ENCODE measurements around the gene PLEKHO1.
"Not testable (repeated sequence)": the region's sequence is repeated elsewhere in the genome, so short reads cannot be mapped to it uniquely, and the experiment has no call there.

The PLEKHO1 gene

GRCh38 chr1:150127868-150128267 is 21.8 kb upstream of the PLEKHO1 start:
- Mint-ChIP-seq H3K4me3 (no peak overlapping the region), H3K27me3 (ENCODE audit: low read depth) (no peaks in the 10 kb centered on the region), H3K9me3 (no peaks in the 10 kb centered on the region), H3K36me3 (ENCODE audit: low read depth) (peaks cover 20% of the 10 kb centered on the region), H3K4me1 (no peaks in the 10 kb centered on the region), H3K27ac (no peak overlapping the region)
- TF ChIP-seq, protein P1, sequence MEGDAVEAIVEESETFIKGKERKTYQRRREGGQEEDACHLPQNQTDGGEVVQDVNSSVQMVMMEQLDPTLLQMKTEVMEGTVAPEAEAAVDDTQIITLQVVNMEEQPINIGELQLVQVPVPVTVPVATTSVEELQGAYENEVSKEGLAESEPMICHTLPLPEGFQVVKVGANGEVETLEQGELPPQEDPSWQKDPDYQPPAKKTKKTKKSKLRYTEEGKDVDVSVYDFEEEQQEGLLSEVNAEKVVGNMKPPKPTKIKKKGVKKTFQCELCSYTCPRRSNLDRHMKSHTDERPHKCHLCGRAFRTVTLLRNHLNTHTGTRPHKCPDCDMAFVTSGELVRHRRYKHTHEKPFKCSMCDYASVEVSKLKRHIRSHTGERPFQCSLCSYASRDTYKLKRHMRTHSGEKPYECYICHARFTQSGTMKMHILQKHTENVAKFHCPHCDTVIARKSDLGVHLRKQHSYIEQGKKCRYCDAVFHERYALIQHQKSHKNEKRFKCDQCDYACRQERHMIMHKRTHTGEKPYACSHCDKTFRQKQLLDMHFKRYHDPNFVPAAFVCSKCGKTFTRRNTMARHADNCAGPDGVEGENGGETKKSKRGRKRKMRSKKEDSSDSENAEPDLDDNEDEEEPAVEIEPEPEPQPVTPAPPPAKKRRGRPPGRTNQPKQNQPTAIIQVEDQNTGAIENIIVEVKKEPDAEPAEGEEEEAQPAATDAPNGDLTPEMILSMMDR (IDR thresholded peaks at IDR 0.05; ENCODE audit: unreplicated experiment in 3 of 3) = no peak

- H3K4me3 Mint-ChIP-seq = no peak overlapping the region
- H3K27me3 Mint-ChIP-seq (ENCODE audit: low read depth) = no peaks in the 10 kb centered on the region
- H3K36me3 Mint-ChIP-seq (ENCODE audit: low read depth) = peaks cover 17% of the 10 kb centered on the region
- TF ChIP-seq, protein P1 (IDR thresholded peaks at IDR 0.05; ENCODE audit: unreplicated experiment in 3 of 3) = no peak
- H3K9me3 Mint-ChIP-seq = no peaks in the 10 kb centered on the region
- H3K27ac Mint-ChIP-seq = no peak overlapping the region
- no peaks in the 10 kb centered on the region for H3K4me1 Mint-ChIP-seq
These were observed 17.3 kb upstream of the PLEKHO1 start for GRCh38 chr1:150132372-150132771.

DNA sequence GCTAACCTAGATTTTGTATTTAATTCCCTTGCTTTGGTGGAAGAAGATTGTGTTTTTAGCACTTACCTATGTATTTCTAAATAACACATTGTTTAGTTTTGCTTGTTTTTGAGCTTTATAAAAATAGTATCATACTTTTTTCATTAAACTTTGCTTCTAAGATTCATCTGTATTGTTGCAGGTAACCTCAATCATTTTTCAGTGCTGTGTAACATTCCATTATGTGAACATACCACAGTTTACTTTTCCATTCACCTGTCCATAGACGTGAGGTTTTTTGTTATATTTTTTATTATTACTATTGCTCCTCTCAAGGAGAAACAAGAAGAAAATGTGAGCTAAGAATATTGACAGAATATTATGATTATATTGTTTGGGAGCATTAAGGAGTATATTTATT is 15.2 kb upstream of the PLEKHO1 start:
- H3K4me1 Mint-ChIP-seq = no peaks in the 10 kb centered on the region
- peaks cover 13% of the 10 kb centered on the region for H3K36me3 Mint-ChIP-seq (ENCODE audit: low read depth)
- no peaks in the 10 kb centered on the region for H3K27me3 Mint-ChIP-seq (ENCODE audit: low read depth)
- no peak overlapping the region for H3K27ac Mint-ChIP-seq
- H3K9me3 Mint-ChIP-seq = no peaks in the 10 kb centered on the region
- H3K4me3 Mint-ChIP-seq = no peak overlapping the region
- TF ChIP-seq, protein P1 (IDR thresholded peaks at IDR 0.05; ENCODE audit: unreplicated experiment in 3 of 3) = no peak

DNA sequence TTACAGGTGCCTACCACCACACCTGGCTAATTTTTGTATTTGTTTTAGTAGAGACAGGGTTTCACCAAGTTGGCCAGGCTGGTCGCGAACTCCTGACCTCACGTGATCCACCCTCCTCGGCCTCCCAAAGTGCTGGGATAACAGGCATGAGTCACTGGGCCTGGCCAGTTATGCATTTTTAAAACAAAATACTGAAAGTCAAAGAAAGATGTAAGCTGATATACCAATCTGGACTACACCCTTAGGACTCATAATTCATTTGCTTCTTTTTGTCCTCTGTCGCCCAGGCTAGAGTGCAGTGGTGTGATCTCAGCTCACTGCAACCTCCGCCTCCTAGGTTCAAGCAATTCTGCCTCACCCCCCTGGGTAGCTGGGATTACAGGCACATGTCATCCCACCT is 14.3 kb upstream of the PLEKHO1 start:
- H3K36me3 Mint-ChIP-seq (ENCODE audit: low read depth) = peaks cover 13% of the 10 kb centered on the region
- not testable (repeated sequence) for H3K27ac Mint-ChIP-seq; H3K27me3 Mint-ChIP-seq (ENCODE audit: low read depth); H3K9me3 Mint-ChIP-seq; H3K4me3 Mint-ChIP-seq; H3K4me1 Mint-ChIP-seq

DNA sequence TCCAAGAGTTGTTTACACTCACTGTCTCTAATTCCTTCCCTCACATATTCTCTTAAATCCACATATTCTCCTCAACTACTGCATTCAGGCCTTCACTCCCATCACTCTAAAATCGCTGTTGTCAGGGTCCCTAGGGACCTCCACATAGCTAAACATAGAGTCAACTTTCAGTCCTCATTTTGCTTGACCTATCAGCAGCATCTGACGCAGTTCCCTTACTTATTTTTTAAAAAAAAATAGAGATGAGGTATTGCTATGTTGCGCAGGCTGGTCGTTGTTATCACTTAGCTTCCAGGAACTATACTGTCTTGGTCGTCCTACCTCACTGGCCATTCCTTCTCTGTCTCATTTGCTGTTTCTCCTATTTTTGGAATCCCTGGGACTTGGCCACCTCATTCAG is 11.7 kb upstream of the PLEKHO1 start:
- peaks cover 9% of the 10 kb centered on the region for H3K4me1 Mint-ChIP-seq
- H3K9me3 Mint-ChIP-seq = no peaks in the 10 kb centered on the region
- no peak overlapping the region for H3K27ac Mint-ChIP-seq
- H3K36me3 Mint-ChIP-seq (ENCODE audit: low read depth) = peaks cover 11% of the 10 kb centered on the region
- H3K27me3 Mint-ChIP-seq (ENCODE audit: low read depth) = no peaks in the 10 kb centered on the region
- TF ChIP-seq, protein P1 (IDR thresholded peaks at IDR 0.05; ENCODE audit: unreplicated experiment in 3 of 3) = no peak
- H3K4me3 Mint-ChIP-seq = no peak overlapping the region

- H3K27ac Mint-ChIP-seq = no peak overlapping the region
- H3K36me3 Mint-ChIP-seq (ENCODE audit: low read depth) = peaks cover 3% of the 10 kb centered on the region
- TF ChIP-seq, protein P1 (IDR thresholded peaks at IDR 0.05; ENCODE audit: unreplicated experiment in 3 of 3) = no peak
- H3K4me1 Mint-ChIP-seq = peaks cover 30% of the 10 kb centered on the region
- H3K9me3 Mint-ChIP-seq = no peaks in the 10 kb centered on the region
- no peaks in the 10 kb centered on the region for H3K27me3 Mint-ChIP-seq (ENCODE audit: low read depth)
- H3K4me3 Mint-ChIP-seq = no peak overlapping the region
These were observed 8.3 kb upstream of the PLEKHO1 start for GRCh38 chr1:150141452-150141851.
